Chondrocyte (in vitro differentiated cells): ENCODE measurements around the gene MYCL. TPM values are rescaled to one million over a fixed set of nuclear protein-coding genes. Genes with fewer than 3 reads are reported as not detected.

ENCODE experiments used
- DNase-seq: peaks from one replicate; pipeline ENCODE4 v3.0.0; 2021; ENCODE audit warnings: mixed read lengths, low spot score
- H3K27ac Mint-ChIP-seq: one replicate; pipeline ENCODE4 v1.8.0; 2021; ENCODE audit warnings: mild to moderate bottlenecking, moderate library complexity, mixed read lengths; ENCODE audit not compliant: unreplicated experiment
- H3K27me3 Mint-ChIP-seq: 2 replicates; pipeline ENCODE4 v1.8.0; 2021; ENCODE audit warnings: low read depth, mixed read lengths
- H3K36me3 Mint-ChIP-seq: 2 replicates; pipeline ENCODE4 v1.8.0; 2021; ENCODE audit warnings: low read depth, mixed read lengths
- H3K4me1 Mint-ChIP-seq: 2 replicates; pipeline ENCODE4 v1.8.0; 2021; ENCODE audit warnings: low read depth, mild to moderate bottlenecking, mixed read lengths
- H3K4me3 Mint-ChIP-seq: one replicate; pipeline ENCODE4 v1.8.0; 2021; ENCODE audit warnings: mild to moderate bottlenecking, moderate library complexity, mixed read lengths; ENCODE audit not compliant: unreplicated experiment
- H3K9me3 Mint-ChIP-seq: 2 replicates; pipeline ENCODE4 v1.8.0; 2021; ENCODE audit warnings: low read depth, mixed read lengths
- total RNA-seq: library from RNA; stranded (reverse); gene quantifications from 3 replicates; pipeline ENCODE4 v1.2.1, GENCODE V29; 2021
- TF ChIP-seq, protein P1 (sequence below): fragments of 200-600 bp; sonication (generic); IDR thresholded peaks from 2 replicates; pipeline ENCODE4 v1.5.0; 2021; ENCODE audit warnings: antibody characterized with exemption, mild to moderate bottlenecking, moderate library complexity

The MYCL gene
- total RNA-seq, 1 donor from 2014 or later = 0.47 TPM

- Mint-ChIP-seq H3K9me3 (peaks cover 2% of the 10 kb centered on the region), H3K4me1 (no peaks in the 10 kb centered on the region), H3K4me3 (no peak overlapping the region), H3K27ac (no peak overlapping the region), H3K27me3 (peaks cover 8% of the 10 kb centered on the region), H3K36me3 (peaks cover 2% of the 10 kb centered on the region)
- DNase-seq = no peak
- TF ChIP-seq, protein P1, sequence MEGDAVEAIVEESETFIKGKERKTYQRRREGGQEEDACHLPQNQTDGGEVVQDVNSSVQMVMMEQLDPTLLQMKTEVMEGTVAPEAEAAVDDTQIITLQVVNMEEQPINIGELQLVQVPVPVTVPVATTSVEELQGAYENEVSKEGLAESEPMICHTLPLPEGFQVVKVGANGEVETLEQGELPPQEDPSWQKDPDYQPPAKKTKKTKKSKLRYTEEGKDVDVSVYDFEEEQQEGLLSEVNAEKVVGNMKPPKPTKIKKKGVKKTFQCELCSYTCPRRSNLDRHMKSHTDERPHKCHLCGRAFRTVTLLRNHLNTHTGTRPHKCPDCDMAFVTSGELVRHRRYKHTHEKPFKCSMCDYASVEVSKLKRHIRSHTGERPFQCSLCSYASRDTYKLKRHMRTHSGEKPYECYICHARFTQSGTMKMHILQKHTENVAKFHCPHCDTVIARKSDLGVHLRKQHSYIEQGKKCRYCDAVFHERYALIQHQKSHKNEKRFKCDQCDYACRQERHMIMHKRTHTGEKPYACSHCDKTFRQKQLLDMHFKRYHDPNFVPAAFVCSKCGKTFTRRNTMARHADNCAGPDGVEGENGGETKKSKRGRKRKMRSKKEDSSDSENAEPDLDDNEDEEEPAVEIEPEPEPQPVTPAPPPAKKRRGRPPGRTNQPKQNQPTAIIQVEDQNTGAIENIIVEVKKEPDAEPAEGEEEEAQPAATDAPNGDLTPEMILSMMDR = no peak
Measured at GRCh38 chr1:39936724-39937491, 35.2 kb upstream of the MYCL start.

GRCh38 chr1:39933956-39934941 lies 32.5 kb upstream of the MYCL start:
- H3K9me3 Mint-ChIP-seq = peaks cover 2% of the 10 kb centered on the region
- peaks cover 7% of the 10 kb centered on the region for H3K27me3 Mint-ChIP-seq
- no peak overlapping the region for H3K27ac Mint-ChIP-seq
- no peak overlapping the region for H3K4me3 Mint-ChIP-seq
- no peaks in the 10 kb centered on the region for H3K4me1 Mint-ChIP-seq
- TF ChIP-seq, protein P1 = no peak
- peaks cover 2% of the 10 kb centered on the region for H3K36me3 Mint-ChIP-seq
- no peak for DNase-seq

- no peak for DNase-seq
- H3K27ac Mint-ChIP-seq = no peak overlapping the region
- H3K27me3 Mint-ChIP-seq = peaks cover 8% of the 10 kb centered on the region
- no peaks in the 10 kb centered on the region for H3K36me3 Mint-ChIP-seq
- H3K9me3 Mint-ChIP-seq = no peaks in the 10 kb centered on the region
- peaks cover 3% of the 10 kb centered on the region for H3K4me1 Mint-ChIP-seq
- H3K4me3 Mint-ChIP-seq = no peak overlapping the region
- TF ChIP-seq, protein P1 = no peak
Measured at GRCh38 chr1:39928809-39929587, 27.3 kb upstream of the MYCL start.

GRCh38 chr1:39927538-39927937 lies 25.8 kb upstream of the MYCL start:
- Mint-ChIP-seq H3K4me3 (no peak overlapping the region), H3K27me3 (peaks cover 11% of the 10 kb centered on the region), H3K9me3 (no peaks in the 10 kb centered on the region), H3K27ac (no peak overlapping the region), H3K4me1 (peaks cover 5% of the 10 kb centered on the region), H3K36me3 (no peaks in the 10 kb centered on the region)
- TF ChIP-seq, protein P1 = no peak
- DNase-seq = no peak
